HEK293 (cell line): ENCODE measurements around the gene PCNA.

Experiments
- CTCF ChIP-seq: fragments of 450-650 bp; formaldehyde crosslinking; IDR thresholded peaks from 2 replicates; pipeline ENCODE4 v1.5.1; 2016; ENCODE audit warnings: missing biosample characterization, missing genetic modification characterization
- RBAK ChIP-seq: fragments of 450-650 bp; formaldehyde crosslinking; IDR thresholded peaks from 2 replicates; pipeline ENCODE4 v1.5.1; 2016; ENCODE audit warnings: missing biosample characterization, missing genetic modification characterization
- SCRT1 ChIP-seq: fragments of 450-650 bp; formaldehyde crosslinking; IDR thresholded peaks from 2 replicates; pipeline ENCODE4 v1.5.1; 2016; ENCODE audit warnings: missing biosample characterization, missing genetic modification characterization, borderline replicate concordance
- TRIM28 ChIP-seq: IDR thresholded peaks from 2 replicates; pipeline ENCODE4 v1.6.1; 2011; ENCODE audit warnings: low read length, control low read depth, borderline replicate concordance
- ZBTB21 ChIP-seq: fragments of 450-650 bp; formaldehyde crosslinking; IDR thresholded peaks from 2 replicates; pipeline ENCODE4 v1.5.1; 2017; ENCODE audit warnings: missing biosample characterization, missing genetic modification characterization
- ZNF202 ChIP-seq: fragments of 450-650 bp; formaldehyde crosslinking; IDR thresholded peaks from 2 replicates; pipeline ENCODE4 v1.5.1; 2016; ENCODE audit warnings: missing biosample characterization, missing genetic modification characterization, borderline replicate concordance
- ZNF24 ChIP-seq: fragments of 450-650 bp; formaldehyde crosslinking; IDR thresholded peaks from 2 replicates; pipeline ENCODE4 v1.5.1; 2016; ENCODE audit warnings: missing biosample characterization, missing genetic modification characterization
- ZNF426 ChIP-seq: fragments of 450-650 bp; formaldehyde crosslinking; IDR thresholded peaks from 2 replicates; pipeline ENCODE4 v1.5.1; 2017; ENCODE audit warnings: missing biosample characterization, missing genetic modification characterization, mild to moderate bottlenecking, inconsistent platforms, moderate library complexity
- ZNF660 ChIP-seq: fragments of 450-650 bp; IDR thresholded peaks from 2 replicates; pipeline ENCODE4 v1.5.1; 2018; ENCODE audit warnings: missing biosample characterization, mild to moderate bottlenecking, missing genetic modification characterization

- no peak for TF ChIP-seq CTCF (tag by site-specific recombination)
- TF ChIP-seq ZNF660 (tag by site-specific recombination) = no peak
- no peak for TF ChIP-seq SCRT1 (tag by site-specific recombination)
- TF ChIP-seq RBAK (tag by site-specific recombination) = no peak
- no peak for TF ChIP-seq ZNF426 (tag by site-specific recombination)
- no peak for TF ChIP-seq TRIM28
- no peak for TF ChIP-seq ZNF202
- no peak for TF ChIP-seq ZNF24 (tag by site-specific recombination)
- TF ChIP-seq ZBTB21 (tag by site-specific recombination) = no peak
These were observed 45.2 kb upstream of the PCNA start for GRCh38 chr20:5164645-5165625.
